OCI-LY1 (cell line): Measurements from ENCODE around the gene HDGFL3.

Source experiments
- EZH2 ChIP-seq: fragments of 200-600 bp; sonication (generic), shearing (Covaris generic); IDR thresholded peaks from 2 replicates; pipeline ENCODE4 v1.8.0; 2017; ENCODE audit warnings: borderline replicate concordance, mixed run types, mild to moderate bottlenecking, antibody characterized with exemption, low read length, moderate library complexity, mixed read lengths
- TF ChIP-seq, protein P1 (sequence below): fragments of 200-600 bp; sonication (generic), shearing (Covaris generic); IDR thresholded peaks from 2 replicates; pipeline ENCODE4 v1.5.1; 2017; ENCODE audit warnings: mild to moderate bottlenecking, antibody characterized with exemption, low read length, moderate library complexity, mixed read lengths

DNA sequence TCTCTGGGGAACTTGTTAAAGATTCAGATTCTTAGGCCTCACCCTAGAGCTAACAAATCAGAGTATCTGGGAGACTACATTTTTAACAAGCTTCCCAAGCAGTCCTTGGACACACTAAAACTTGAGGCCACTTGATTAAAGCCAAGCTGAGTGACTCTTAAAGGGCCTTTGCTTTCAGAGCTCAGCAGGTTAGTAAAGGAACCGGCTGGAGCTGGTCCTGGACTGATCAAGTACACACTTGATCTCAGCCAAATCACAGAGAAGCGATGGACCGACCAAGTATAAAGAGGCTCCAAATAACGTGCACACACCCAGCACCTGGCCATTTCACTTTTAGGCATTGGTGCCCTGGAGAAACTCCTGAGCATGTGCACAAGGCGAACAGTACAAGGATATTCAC lies 113.0 kb downstream of the HDGFL3 start:
- TF ChIP-seq, protein P1, sequence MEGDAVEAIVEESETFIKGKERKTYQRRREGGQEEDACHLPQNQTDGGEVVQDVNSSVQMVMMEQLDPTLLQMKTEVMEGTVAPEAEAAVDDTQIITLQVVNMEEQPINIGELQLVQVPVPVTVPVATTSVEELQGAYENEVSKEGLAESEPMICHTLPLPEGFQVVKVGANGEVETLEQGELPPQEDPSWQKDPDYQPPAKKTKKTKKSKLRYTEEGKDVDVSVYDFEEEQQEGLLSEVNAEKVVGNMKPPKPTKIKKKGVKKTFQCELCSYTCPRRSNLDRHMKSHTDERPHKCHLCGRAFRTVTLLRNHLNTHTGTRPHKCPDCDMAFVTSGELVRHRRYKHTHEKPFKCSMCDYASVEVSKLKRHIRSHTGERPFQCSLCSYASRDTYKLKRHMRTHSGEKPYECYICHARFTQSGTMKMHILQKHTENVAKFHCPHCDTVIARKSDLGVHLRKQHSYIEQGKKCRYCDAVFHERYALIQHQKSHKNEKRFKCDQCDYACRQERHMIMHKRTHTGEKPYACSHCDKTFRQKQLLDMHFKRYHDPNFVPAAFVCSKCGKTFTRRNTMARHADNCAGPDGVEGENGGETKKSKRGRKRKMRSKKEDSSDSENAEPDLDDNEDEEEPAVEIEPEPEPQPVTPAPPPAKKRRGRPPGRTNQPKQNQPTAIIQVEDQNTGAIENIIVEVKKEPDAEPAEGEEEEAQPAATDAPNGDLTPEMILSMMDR = no peak
- no peak for TF ChIP-seq EZH2
